22Rv1 (cell line): Measurements from ENCODE around the gene ANO7.

Experiments used
- CTCF ChIP-seq: fragments of 450-650 bp; IDR thresholded peaks from 2 replicates; pipeline ENCODE4 v1.5.1; 2017; ENCODE audit warnings: mild to moderate bottlenecking
- ZFX ChIP-seq: fragments of 450-650 bp; IDR thresholded peaks from 2 replicates; pipeline ENCODE4 v1.6.1; 2017; ENCODE audit warnings: antibody characterized with exemption, borderline replicate concordance

- no peak for TF ChIP-seq CTCF
- no peak for TF ChIP-seq ZFX
Observed at GRCh38 chr2:241223211-241224017, 34.9 kb downstream of the ANO7 start.
